SKM-1 (cell line): ENCODE data around the gene STIL.
"Not testable (repeated sequence)": the region's sequence is repeated elsewhere in the genome, so short reads cannot be mapped to it uniquely, and the experiment has no call there.

ENCODE experiments used
- DNase-seq: peaks from one replicate; lab custom pipeline; 2025; ENCODE audit not compliant: unreplicated experiment; lab: John Stamatoyannopoulos, UW

STIL gene

GRCh38 chr1:47313915-47314664, at the start of gene STIL:
Gene STIL, minus strand, starts transcription at chr1:47314147. Its CDS starts 3,828 bp downstream, at chr1:47310319.
- DNase-seq = peak; percentile 99

DNA sequence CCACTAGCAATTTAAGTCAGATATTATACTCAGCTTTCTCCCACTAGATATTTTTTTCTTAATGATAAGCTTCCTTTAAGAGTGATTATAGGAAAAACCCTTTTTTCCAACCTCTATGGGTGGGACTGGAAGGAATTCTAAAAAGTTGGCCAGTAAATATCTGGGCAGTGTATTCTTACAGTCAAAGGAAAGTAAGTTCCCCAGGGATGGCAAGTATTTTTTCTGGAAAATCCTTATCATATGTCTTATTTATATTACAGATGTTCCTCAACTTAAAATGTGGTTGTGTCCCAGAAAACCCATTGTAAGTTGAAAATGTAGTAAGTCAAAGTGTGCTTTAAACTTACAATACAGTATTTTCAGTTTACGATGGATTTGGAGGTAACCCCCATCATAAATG, 48.9 kb upstream of the STIL start:
- no peak for DNase-seq

- DNase-seq = no peak
Observed at GRCh38 chr1:47361380-47361779, 47.4 kb upstream of the STIL start.

- DNase-seq = no peak
Observed at GRCh38 chr1:47351305-47351704, 37.4 kb upstream of the STIL start.

DNA sequence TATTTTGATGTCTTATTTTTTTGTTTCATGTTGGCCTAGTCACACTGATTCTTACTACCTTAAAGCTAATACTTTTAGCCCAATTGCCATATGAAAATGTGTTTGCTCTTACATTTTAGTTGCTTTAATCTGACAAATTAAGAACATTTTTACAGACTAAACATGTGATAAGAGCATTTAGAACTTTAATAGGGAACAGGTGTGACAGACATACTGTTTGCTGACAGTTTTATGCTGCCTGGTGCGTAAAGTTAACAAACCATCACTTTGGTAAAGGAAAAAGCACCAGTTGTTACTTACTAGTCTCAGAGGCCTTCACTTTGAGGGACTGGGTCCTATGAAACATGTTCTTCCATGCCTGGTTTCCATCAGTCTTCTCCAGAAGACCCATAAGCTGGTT, 34.3 kb upstream of the STIL start:
- no peak for DNase-seq

GRCh38 chr1:47347735-47348134, 33.8 kb upstream of the STIL start:
- DNase-seq = no peak

GRCh38 chr1:47346979-47347378, 33.0 kb upstream of the STIL start:
- DNase-seq = not testable (repeated sequence)

DNA sequence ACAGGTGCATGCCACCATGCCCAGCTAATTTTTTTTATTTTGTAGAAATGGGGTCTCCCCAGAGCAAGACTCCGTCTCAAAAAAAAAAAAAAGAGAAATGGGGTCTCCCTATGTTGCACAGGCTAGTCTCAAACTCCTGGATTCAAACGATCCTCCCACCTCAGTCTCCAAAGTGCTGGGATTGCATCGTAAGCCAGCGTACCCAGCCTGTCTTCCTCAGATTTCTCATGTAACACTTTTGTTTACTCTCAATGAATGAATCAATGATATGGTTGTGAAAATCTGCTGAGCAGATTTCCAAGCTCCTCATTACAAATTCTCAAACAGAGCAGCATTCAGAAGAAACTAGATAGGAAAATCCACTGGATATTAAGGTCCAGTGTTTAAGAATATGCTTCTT, 26.3 kb upstream of the STIL start:
- no peak for DNase-seq

- no peak for DNase-seq
Observed at GRCh38 chr1:47338249-47339077, 24.5 kb upstream of the STIL start.

DNA sequence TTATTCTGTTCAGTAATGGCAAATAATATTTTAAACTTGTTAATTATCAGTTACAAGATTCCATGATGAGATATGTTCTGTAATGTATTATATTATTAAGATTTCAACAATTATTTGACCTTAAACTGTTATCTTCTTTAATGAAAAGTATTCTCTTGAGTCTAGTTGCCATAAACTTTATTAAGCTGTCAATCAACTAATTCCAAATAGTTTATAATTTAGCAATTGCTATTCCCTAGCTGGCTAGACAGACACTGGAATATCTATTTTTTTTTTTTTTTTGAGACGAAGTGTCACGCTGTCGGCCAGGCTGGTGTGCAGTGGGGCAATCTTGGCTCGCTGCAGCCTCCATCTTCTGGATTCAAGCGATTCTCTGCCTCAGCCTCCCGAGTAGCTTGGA, 23.4 kb upstream of the STIL start:
- no peak for DNase-seq

DNA sequence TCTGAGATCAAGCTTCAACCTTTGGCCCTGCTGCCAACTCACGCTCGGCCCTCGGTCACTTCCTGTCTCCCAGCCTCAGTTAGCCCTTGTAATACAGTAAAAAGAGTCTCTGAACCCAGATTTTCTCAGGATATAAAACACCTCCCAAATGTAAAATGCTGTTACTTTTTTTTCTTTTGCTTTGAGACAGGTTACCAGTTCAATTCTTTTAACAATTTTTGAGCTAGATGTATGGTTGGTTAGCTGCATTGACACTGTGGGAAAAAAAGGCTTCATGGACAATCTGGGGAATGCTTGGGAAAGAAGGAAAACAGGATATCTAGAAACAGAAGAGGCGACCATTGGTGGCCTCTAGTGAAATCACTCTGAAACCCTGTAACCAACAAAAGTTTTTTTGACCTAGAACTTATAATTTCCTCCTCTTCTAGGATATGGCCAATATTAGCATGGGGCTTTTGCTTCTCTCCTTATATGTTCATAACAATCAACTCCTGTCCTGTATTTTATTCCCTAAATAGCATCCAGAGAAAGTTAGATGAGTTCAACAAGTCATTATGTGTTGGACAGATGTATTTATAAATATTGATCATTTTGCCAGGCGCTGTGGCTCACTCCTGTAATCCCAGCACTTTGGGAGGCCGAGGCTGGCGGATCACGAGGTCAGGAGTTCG, 21.0 kb upstream of the STIL start:
- no peak for DNase-seq

DNA sequence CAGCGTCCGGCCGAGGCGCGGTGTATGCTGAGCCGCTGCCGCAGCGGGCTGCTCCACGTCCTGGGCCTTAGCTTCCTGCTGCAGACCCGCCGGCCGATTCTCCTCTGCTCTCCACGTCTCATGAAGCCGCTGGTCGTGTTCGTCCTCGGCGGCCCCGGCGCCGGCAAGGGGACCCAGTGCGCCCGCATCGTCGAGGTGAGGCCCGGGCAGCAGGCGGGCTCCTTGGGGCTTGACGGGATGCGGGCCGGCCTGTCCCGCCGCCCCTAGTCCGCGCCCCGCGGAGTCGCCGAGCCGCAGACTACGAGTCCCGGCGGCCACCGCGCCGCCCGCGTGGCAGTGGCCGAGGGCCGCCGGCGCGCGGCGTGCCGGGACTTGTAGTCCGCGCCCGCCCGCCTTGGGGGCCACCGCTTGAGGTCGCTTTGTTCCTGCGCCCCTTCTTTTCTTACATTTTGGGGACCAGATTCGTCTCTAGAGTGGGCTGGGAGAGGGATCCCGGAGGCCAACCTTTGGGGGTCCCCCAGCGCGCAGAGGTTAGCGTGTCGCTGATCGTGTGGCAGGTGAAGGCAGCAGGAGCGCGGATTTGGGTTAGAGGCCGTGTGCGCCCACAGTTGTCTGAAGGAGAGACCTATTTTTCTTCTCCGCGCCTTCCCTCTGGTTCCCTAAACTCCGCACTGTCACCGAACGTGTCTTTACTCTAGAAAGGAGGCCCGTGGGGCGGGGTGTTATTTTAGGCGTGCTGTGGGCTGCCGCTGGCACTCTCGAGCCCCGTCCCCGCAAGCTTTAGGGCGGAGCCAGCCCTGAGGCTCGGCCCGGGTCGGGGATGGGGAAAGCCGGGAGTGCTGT, 20.2 kb upstream of the STIL start:
- peak; percentile 62 for DNase-seq

- DNase-seq = peak; percentile 68
Observed at GRCh38 chr1:47333578-47333921, 19.6 kb upstream of the STIL start, which contains the start of gene CMPK1. Gene CMPK1, plus strand, starts transcription at chr1:47333790. Its CDS starts 156 bp downstream, at chr1:47333946.

DNA sequence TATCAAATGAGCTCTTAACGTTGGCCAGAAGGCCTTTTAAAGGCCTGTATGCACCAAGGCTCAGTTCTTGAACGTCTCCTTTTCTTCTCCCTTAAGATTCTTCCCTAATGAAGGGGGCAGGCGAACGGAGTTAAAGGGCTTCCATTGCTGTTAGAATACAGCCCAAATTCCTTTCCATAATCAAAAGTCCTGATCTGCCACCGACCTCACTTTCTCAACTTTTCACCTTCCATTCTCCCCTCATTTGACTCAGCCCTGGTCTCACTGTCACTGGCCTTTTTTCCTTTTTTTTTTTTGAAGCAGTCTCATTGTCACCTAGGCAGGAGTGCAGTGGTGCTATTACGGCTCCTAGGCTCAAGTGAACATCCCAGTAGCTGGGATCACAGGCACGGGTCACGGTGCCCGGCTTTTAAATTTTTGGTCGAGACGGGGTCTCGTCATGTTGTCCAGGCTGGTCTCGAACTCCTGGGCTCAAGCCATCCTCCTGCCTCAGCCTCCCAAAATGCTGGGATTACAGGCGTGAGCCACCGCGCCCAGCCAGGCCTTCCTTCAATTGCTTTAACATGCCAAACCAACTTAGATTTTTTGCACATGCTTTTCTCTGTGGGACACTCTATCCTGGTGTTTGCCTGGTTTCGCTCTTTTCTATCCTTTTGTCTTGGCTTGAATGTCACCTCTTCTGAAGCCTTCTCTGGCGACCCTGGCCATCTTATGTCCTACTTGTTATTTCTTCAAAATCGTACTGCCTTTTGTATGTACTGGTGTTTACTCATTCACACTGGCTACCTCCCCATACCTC, 19.0 kb upstream of the STIL start:
- no peak for DNase-seq

- DNase-seq = no peak
Observed at GRCh38 chr1:47331875-47332274, 17.9 kb upstream of the STIL start.

GRCh38 chr1:47330212-47330611, 16.3 kb upstream of the STIL start:
- no peak for DNase-seq

DNA sequence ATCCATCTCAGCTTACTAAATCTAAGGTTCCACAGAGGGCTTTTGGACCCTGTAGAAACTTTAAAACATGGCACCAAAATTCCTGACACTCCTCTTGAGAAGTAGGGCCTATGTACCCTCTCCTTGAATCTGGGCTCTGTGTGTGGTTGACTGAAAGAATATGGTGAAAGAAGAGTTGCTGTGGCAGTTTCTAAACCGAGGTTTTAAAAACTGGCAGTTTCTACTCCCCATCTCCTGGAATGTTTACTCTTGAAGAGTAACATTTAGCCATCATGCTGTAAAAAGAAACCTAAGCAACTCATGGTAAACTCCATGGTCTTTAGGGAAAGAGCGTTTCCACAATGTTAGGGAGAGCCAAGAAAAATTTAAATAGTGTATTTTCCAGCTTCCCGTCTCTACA, 15.0 kb upstream of the STIL start:
- DNase-seq = no peak

- DNase-seq = no peak
Observed at GRCh38 chr1:47326271-47326670, 12.3 kb upstream of the STIL start.

DNA sequence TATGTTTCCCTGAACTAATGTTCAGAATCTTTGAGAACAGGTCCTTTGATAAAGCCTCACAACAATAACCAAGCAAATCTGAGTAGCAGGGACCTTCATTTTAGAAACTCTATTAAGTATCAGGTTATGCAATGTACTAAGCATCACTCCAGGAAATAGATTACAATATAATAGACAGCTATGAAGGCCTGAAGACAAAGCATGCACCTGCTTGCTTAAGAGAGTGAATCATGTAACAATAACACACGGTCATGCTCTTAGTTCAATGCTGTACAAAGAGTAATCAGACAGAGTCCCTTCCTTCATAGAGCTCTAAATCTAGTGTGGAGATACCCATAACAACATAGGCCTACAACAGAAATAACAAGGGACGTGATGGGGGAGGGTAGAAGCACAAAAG, 11.6 kb upstream of the STIL start:
- DNase-seq = no peak

DNA sequence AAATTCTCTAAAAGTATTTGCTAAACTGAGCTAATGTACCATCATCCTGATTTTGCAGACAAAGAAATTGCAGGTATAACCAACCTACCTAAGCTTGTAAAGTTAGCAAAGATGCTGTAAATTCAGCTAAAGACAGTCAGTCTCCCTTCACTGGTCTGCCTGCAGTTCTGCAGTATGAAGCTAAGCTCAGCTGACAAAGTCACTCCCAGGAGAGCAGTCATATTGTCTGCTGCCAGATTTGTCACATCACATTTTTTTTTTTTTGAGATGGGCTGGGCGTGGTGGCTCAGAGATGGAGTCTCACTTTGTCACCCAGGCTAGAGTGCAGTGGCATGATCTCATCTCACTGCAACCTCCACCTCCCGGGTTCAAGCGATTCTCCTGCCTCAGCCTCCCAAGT, 10.7 kb upstream of the STIL start:
- DNase-seq = no peak
